WI38 (cell line): ENCODE measurements around the gene PSMC3IP.

ENCODE experiments used
- H3K4me3 ChIP-seq: 2 replicates; pipeline ENCODE4 v1.5.1; 2011; ENCODE audit warnings: low read depth, mild to moderate bottlenecking, control low read depth, low read length
- TF ChIP-seq, protein P1 (sequence below): IDR thresholded peaks from 2 replicates; pipeline ENCODE4 v1.5.1; 2012; ENCODE audit warnings: low read depth, mild to moderate bottlenecking, control low read depth, low read length

Gene PSMC3IP

DNA sequence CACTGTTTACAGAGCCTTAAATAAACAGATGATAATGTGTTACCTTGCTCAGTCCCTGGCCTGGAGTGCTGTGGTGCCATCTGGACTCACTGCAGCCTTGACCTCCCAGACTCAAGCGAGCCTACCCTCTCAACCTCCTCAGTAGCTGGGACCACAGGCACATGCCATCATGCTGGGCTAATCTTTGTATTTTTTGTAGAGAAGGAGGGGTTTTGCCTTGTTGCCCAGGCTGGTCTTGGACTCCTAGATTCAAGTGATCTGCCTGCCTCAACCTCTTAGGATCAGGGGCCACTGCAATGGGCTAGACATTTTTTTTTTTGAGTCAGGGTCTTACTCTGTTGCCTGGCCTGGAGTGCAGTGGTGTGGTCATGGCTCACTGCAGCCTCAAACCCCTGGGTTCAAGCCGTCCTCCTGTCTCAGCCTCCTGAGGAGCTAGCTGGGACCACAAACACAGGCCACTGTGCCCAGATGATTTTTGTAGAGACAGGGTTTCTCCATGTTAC is 46.5 kb downstream of the PSMC3IP start:
- H3K4me3 ChIP-seq: no peak overlapping the region
- TF ChIP-seq, protein P1, sequence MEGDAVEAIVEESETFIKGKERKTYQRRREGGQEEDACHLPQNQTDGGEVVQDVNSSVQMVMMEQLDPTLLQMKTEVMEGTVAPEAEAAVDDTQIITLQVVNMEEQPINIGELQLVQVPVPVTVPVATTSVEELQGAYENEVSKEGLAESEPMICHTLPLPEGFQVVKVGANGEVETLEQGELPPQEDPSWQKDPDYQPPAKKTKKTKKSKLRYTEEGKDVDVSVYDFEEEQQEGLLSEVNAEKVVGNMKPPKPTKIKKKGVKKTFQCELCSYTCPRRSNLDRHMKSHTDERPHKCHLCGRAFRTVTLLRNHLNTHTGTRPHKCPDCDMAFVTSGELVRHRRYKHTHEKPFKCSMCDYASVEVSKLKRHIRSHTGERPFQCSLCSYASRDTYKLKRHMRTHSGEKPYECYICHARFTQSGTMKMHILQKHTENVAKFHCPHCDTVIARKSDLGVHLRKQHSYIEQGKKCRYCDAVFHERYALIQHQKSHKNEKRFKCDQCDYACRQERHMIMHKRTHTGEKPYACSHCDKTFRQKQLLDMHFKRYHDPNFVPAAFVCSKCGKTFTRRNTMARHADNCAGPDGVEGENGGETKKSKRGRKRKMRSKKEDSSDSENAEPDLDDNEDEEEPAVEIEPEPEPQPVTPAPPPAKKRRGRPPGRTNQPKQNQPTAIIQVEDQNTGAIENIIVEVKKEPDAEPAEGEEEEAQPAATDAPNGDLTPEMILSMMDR: no peak

DNA sequence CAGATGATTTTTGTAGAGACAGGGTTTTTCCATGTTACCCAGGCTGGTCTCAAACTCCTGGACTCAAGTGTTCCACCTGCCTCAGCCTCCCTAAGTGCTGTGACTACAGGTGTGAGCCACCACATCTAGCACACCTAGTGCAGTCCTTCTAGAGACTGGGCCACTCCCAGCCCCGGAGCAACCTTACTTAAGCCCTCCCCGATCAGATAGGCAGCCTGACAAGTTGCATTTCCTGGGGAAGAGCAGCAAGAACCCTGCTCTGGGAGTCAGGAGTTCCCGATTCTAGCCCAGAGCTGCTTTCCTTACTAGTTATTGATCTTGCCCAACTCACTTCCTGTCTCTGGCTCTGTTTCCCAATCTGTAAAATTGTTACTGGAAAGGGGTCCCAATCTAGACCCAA is 48.5 kb downstream of the PSMC3IP start:
- no peak overlapping the region for H3K4me3 ChIP-seq
- TF ChIP-seq, protein P1: no peak

DNA sequence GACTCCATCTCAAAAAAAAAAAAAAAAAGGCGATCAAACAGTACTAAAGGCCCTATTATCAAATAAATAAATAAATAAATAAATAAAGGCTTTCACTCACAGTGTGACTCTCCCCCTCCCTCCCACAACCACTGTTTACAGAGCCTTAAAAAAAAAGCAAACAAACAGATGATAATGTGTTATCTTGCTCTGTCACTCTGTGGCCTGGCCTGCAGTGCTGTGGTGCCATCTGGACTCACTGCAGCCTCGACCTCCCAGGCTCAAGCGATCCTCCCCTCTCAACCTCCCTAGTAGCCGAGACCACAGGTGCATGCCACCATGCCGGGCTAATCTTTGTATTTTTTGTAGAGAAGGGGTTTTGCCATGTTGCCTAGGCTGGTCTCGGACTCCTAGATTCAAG is 49.6 kb downstream of the PSMC3IP start:
- no peak overlapping the region for H3K4me3 ChIP-seq
- TF ChIP-seq, protein P1: no peak

DNA sequence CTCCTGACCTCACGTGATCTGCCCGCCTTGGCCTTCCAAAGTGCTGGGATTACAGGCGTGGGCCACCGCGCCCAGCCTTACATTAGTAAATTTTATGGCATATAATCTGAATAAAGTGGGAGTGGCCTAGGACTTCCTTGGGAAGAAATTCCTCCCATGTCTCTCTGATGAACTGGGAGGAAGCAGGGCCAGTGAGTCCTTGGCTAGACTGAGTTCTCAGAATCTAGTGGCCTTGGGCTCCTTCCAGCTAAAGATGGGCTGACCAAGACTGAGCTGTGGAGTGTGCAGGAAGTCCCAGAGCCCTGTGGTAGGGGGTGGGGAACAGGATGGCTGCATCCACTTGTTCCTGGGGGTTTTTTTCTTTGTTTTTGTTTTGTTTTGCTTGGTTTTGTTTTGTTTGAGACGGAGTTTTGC is 51.5 kb downstream of the PSMC3IP start:
- H3K4me3 ChIP-seq: no peak overlapping the region
- TF ChIP-seq, protein P1: no peak

DNA sequence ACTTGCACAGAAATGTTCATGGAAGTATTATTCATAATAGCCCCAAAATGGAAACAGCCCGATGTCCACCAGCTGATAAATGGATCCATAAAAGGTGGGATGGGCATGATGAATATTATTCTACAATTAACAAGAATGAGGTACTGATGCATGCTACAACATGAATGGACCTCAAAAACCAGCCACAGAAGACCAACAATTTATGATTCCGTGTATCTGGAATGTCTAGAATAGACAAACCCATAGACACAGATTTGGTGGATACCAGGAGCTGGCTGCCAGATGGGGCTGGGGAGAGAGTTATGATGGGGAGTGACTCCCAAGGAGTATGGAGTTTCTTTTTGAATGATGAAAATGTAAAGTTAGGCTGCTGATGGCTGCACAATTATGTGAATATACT is 52.3 kb downstream of the PSMC3IP start:
- H3K4me3 ChIP-seq: no peak overlapping the region
- TF ChIP-seq, protein P1: no peak

DNA sequence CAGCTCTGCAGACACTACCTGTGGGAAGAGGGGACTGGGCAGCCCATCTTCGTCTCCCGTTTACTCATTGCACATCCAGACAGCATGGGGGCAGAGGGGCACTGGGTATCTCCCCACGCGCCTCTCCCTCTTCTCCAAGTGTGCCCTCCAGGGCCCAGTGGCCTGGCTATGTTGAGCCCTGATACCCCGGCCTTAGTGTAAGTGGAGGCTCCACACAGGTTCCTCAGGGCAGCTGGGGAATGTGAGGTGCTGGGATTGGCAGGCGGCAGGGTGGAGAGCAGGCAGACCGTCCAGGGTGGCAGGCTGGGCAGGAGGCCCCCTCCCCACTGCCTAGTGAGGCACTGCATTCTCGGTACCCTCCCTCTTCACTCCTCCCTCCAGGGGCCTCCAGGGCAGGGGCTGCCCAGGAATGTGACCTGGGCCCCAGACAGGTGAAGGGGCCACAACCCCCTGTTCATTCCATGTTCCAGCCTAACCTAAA is 54.7 kb downstream of the PSMC3IP start:
- TF ChIP-seq, protein P1: no peak
- H3K4me3 ChIP-seq: no peak overlapping the region
